Retinal pigment epithelial cell (primary cell): ENCODE results near the gene NAA16.

ENCODE experiments used
- DNase-seq: peaks from one replicate; pipeline ENCODE4 v3.0.0-alpha.2; 2010; ENCODE audit warnings: low read depth
- H3K4me3 ChIP-seq: 2 replicates; pipeline ENCODE4 v1.5.1; 2011; ENCODE audit warnings: mild to moderate bottlenecking, low read length, control low read depth, moderate library complexity
- CTCF ChIP-seq: conservative IDR thresholded peaks from 2 replicates; pipeline ENCODE4 v1.5.1; 2011; ENCODE audit warnings: low read depth, low read length, control low read depth, inconsistent platforms

Gene NAA16

GRCh38 chr13:41408121-41408520 is 97.1 kb downstream of the NAA16 start:
- TF ChIP-seq CTCF, result no peak
- no peak overlapping the region for H3K4me3 ChIP-seq
- no peak for DNase-seq

GRCh38 chr13:41408746-41409145 is 97.7 kb downstream of the NAA16 start:
- no peak overlapping the region for H3K4me3 ChIP-seq
- no peak for TF ChIP-seq CTCF
- no peak for DNase-seq

- no peak overlapping the region for H3K4me3 ChIP-seq
Measured at GRCh38 chr13:41409611-41410010, 98.5 kb downstream of the NAA16 start.

GRCh38 chr13:41411060-41411459 is 100.0 kb downstream of the NAA16 start:
- no peak overlapping the region for H3K4me3 ChIP-seq
- TF ChIP-seq CTCF, result no peak

More at GRCh38 chr13:41409611-41410010, 98.5 kb downstream of the NAA16 start:
- no peak for TF ChIP-seq CTCF
- no peak for DNase-seq

GRCh38 chr13:41411522-41411921 is 100.5 kb downstream of the NAA16 start:
- DNase-seq, result no peak
- H3K4me3 ChIP-seq, result no peak overlapping the region
- peak; percentile 14 for TF ChIP-seq CTCF

More at GRCh38 chr13:41411060-41411459, 100.0 kb downstream of the NAA16 start:
- no peak for DNase-seq

- TF ChIP-seq CTCF, result no peak
- H3K4me3 ChIP-seq, result no peak overlapping the region
- no peak for DNase-seq
Measured at GRCh38 chr13:41413872-41414271, 102.8 kb downstream of the NAA16 start.

GRCh38 chr13:41416276-41416675 is 105.2 kb downstream of the NAA16 start:
- TF ChIP-seq CTCF, result no peak

More at GRCh38 chr13:41416276-41416675, 105.2 kb downstream of the NAA16 start:
- DNase-seq, result no peak
- H3K4me3 ChIP-seq, result no peak overlapping the region
